Vagina (tissue), 2 donors: ENCODE measurements around the gene ZNF446. TPM values are rescaled to one million over a fixed set of nuclear protein-coding genes. Genes with fewer than 3 reads are reported as not detected.

Experiments used
- DNase-seq, 2 donors: peaks; one replicate each; pipeline ENCODE4 v3.0.0-alpha.2; 2017; ENCODE audit errors: extremely low spot score in 2 of 2
- H3K27ac ChIP-seq: fragments of 200-600 bp; sonication (generic); one replicate; pipeline ENCODE4 v1.5.1; 2019
- H3K27me3 ChIP-seq: fragments of 200-600 bp; sonication (generic); one replicate; pipeline ENCODE4 v1.5.1; 2019
- H3K36me3 ChIP-seq, 2 donors: fragments of 200-600 bp; sonication (generic); one replicate each; pipeline ENCODE4 v1.5.1; 2017 to 2019
- H3K4me1 ChIP-seq: fragments of 200-600 bp; sonication (generic); one replicate; pipeline ENCODE4 v1.5.1; 2019
- H3K4me3 ChIP-seq, 2 donors: fragments of 200-600 bp; sonication (generic); 1 replicate in 1 of 2; 2 replicates in 1 of 2; pipeline ENCODE4 v1.5.1; 2016 to 2019
- H3K9me3 ChIP-seq: fragments of 200-600 bp; sonication (generic); one replicate; pipeline ENCODE4 v1.5.1; 2019
- POLR2A ChIP-seq, 2 donors: fragments of 450-650 bp; IDR thresholded peaks; one replicate each; pipeline ENCODE4 v1.6.1; 2017; ENCODE audit warnings: antibody characterized with exemption in 2 of 2, mild to moderate bottlenecking in 2 of 2, moderate library complexity in 2 of 2
- POLR2AphosphoS5 ChIP-seq, 2 donors: sonication (generic); formaldehyde crosslinking; IDR thresholded peaks; one replicate each; pipeline ENCODE4 v1.9.0; 2017; ENCODE audit warnings: antibody characterized with exemption in 2 of 2, mild to moderate bottlenecking in 2 of 2, low read depth in 1 of 2; ENCODE audit not compliant: insufficient read depth in 1 of 2
- intact Hi-C: fragments of 100-400 bp; cut with DNase I; formaldehyde crosslinking; loops from one replicate; pipeline ENCODE4 v1.15.1; 2023
- total RNA-seq: library from RNA; depleted of rRNA; stranded (reverse); fragments of >200 nt; gene quantifications from one replicate; pipeline ENCODE4 v1.2.3, GENCODE V29; 2016
- TF ChIP-seq, protein P1 (sequence below), 3 experiments: fragments of 450-650 bp in 2 of 3; fragments of 200-600 bp in 1 of 3; sonication (generic) in 1 of 3; IDR thresholded peaks; one replicate each; pipeline ENCODE4 v1.5.1; 2017 to 2019; ENCODE audit warnings: antibody characterized with exemption in 3 of 3, mild to moderate bottlenecking in 2 of 3, moderate library complexity in 2 of 3

The ZNF446 gene
- total RNA-seq, 1 donor from 2014 or later: 10.6 TPM

DNA sequence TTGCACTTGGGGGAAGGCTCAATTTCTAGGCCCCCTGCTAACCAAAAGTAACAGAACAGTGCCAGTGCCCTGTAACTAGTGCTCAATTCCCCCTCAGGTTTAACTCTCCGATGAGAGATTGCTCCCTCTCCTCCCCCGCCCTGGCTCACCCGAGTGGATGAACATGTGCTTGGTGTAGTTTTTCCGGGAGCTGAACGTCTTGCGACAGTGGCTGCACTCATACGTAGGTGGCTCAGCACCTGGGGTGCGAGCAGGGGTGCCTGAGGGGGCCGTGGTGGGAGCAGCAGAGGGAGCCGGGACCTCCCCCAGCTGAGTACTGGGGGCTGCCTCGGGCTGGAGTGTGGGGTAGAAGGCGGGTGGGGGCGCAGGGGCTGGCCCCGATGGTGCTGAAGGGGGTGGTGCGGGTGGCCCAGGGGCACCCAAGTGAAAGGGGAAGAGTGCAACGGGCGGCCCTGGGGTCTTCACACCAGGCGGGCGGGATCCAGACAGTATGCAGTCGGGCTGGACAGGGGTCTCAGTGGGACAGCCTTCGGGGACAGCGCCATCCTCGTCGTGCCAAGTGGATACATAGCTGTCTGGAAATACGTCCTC lies 40.2 kb downstream of the ZNF446 start:
- Histone ChIP-seq H3K27ac (no peak overlapping the region), H3K4me1 (peaks cover 60% of the 10 kb centered on the region)
- TF ChIP-seq POLR2AphosphoS5 (IDR thresholded peaks at IDR 0.05; ENCODE audit: insufficient read depth in 1 of 2, low read depth in 1 of 2): no peak
- no peak for TF ChIP-seq POLR2A (IDR thresholded peaks at IDR 0.05)
- TF ChIP-seq, protein P1, sequence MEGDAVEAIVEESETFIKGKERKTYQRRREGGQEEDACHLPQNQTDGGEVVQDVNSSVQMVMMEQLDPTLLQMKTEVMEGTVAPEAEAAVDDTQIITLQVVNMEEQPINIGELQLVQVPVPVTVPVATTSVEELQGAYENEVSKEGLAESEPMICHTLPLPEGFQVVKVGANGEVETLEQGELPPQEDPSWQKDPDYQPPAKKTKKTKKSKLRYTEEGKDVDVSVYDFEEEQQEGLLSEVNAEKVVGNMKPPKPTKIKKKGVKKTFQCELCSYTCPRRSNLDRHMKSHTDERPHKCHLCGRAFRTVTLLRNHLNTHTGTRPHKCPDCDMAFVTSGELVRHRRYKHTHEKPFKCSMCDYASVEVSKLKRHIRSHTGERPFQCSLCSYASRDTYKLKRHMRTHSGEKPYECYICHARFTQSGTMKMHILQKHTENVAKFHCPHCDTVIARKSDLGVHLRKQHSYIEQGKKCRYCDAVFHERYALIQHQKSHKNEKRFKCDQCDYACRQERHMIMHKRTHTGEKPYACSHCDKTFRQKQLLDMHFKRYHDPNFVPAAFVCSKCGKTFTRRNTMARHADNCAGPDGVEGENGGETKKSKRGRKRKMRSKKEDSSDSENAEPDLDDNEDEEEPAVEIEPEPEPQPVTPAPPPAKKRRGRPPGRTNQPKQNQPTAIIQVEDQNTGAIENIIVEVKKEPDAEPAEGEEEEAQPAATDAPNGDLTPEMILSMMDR (IDR thresholded peaks at IDR 0.05): no peak

DNA sequence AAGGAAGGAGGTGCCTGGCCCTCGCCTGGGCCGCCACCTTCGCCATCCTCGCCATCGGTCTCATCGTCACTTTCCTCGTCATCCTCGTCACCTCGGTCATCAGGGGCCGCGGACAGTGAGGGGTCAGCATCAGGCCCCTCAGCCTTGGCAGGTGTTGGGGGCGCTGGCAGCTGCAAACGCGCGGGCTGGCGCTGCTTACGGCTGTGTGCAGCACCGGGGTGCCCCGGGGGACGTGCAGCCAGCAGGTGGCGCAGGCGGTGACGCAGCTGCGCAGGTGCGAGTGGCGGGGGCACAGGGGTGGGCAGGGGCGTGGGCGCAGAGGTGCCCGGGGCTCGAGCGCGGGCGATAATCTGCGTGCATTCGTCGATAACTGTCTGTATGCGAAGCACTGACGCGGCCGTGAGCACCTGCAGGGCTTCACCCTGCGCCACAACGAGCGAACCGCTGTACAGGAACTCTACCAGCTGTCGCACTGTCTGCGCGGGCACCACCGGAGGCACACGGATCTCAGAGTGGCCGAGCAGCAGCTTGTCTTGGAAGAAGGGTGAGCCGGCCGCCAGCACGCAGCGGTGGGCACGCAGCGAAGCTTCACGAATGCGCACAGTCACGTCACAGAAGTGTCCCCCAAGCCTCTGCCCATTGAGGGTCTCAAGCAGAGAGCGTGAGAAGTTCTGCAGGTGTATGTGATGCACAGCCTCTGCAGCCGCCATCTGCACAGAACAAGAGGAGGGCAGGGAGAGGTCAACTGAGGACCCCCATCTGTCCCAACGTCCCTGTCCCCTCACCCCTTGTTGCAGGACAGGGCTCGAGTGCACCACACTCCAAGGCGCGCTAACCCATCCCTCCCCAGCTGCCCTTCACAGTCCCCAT lies 41.0 kb downstream of the ZNF446 start:
- H3K4me3 ChIP-seq: no peak overlapping the region
- intact Hi-C loops: no loop called here
- TF ChIP-seq POLR2AphosphoS5 (IDR thresholded peaks at IDR 0.05; ENCODE audit: insufficient read depth in 1 of 2, low read depth in 1 of 2) (no peak), POLR2A (IDR thresholded peaks at IDR 0.05) (no peak)
- TF ChIP-seq, protein P1 (IDR thresholded peaks at IDR 0.05): no peak
- H3K36me3 ChIP-seq: peaks cover 0 to 18% of the 10 kb centered on the region in 2 donors
- no peaks in the 10 kb centered on the region for H3K9me3 ChIP-seq
- DNase-seq: no peak
- H3K27ac ChIP-seq: no peak overlapping the region
- H3K4me1 ChIP-seq: peaks cover 60% of the 10 kb centered on the region
- no peaks in the 10 kb centered on the region for H3K27me3 ChIP-seq

More for the DNA sequence above, 40.2 kb downstream of the ZNF446 start:
- Histone ChIP-seq H3K27me3 (no peaks in the 10 kb centered on the region), H3K9me3 (no peaks in the 10 kb centered on the region), H3K36me3 (peaks cover 0 to 18% of the 10 kb centered on the region in 2 donors), H3K4me3 (no peak overlapping the region)
- intact Hi-C loops: no loop called here
- DNase-seq: no peak

DNA sequence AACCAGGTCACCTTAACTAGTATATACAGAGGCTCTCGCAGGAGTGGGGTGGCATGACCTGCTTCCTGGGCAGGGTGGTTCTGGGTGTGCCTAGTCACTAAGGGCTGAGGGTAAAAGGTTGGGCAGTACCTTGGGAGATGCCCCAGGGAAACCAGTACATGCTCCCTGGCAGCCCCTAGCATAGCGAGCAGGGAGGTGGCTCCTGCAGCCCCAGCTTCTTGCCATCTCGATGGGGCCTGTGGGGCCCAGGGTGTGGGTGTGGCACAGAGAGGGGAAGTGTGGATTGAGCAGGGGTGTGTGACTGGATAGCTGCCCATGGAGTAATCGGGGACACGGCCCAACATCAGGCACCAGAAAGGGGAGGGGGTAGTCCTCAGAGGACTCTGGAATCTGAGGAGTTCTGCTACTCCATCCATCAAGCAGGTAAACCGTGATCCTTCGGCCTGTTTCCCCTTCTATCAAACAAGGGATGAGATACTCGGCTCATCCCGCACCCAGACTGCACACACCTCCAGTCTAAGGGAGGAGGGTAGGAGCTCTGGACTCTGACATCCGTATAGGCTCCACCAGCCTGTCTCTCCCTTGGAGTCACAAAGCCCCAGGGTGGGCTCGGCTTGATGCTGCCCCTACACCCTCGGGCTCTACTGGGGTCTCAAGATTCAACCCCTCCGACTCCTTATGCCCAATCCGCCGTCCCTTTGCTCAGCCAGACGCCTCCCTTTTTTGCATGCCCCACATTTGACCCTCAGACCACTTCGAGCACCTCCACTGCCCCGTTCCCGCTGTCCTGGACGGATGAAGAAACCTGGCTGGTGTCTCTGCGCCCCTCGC lies 42.3 kb downstream of the ZNF446 start:
- TF ChIP-seq, protein P1 (IDR thresholded peaks at IDR 0.05): peak in 2 of 3 experiments; percentile 16 to 43
- TF ChIP-seq POLR2AphosphoS5 (IDR thresholded peaks at IDR 0.05; ENCODE audit: insufficient read depth in 1 of 2, low read depth in 1 of 2) (no peak), POLR2A (IDR thresholded peaks at IDR 0.05) (no peak)
- no peaks in the 10 kb centered on the region for H3K27me3 ChIP-seq
- intact Hi-C loops: no loop called here
- no peaks in the 10 kb centered on the region for H3K9me3 ChIP-seq
- peak overlapping the region; percentile 97 for H3K27ac ChIP-seq
- DNase-seq: no peak
- H3K36me3 ChIP-seq: peaks cover 0 to 18% of the 10 kb centered on the region in 2 donors
- H3K4me1 ChIP-seq: peaks cover 59% of the 10 kb centered on the region
- H3K4me3 ChIP-seq: peak overlapping the region; percentile 76 to 93

DNA sequence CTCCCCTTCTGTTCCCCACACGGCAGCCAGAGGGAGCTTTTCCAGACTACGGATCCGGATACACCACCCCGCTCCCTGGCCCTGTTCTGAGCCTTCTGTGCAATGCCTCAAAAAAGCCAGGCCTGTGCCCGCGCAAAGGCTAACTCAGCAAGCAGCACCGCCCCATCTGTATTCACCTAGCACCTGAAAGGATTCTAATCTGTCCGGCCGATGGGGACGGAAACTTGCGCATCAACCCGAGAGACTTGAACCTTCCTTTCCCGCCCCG lies 42.9 kb downstream of the ZNF446 start:
- no peak for DNase-seq
- Histone ChIP-seq H3K9me3 (no peaks in the 10 kb centered on the region), H3K4me3 (peak overlapping the region; percentile 76 to 93), H3K27me3 (no peaks in the 10 kb centered on the region), H3K4me1 (peaks cover 53% of the 10 kb centered on the region), H3K36me3 (peaks cover 0 to 18% of the 10 kb centered on the region in 2 donors), H3K27ac (peak overlapping the region; percentile 97)
- TF ChIP-seq, protein P1 (IDR thresholded peaks at IDR 0.05): no peak
- TF ChIP-seq POLR2AphosphoS5 (IDR thresholded peaks at IDR 0.05; ENCODE audit: insufficient read depth in 1 of 2, low read depth in 1 of 2): no peak
- TF ChIP-seq POLR2A (IDR thresholded peaks at IDR 0.05): no peak
- intact Hi-C loops: no loop called here
